GM23248 (cell line): ENCODE measurements around the gene LSMEM2.

Experiments
- EZH2 ChIP-seq: fragments of 200-600 bp; sonication (generic); IDR thresholded peaks from 2 replicates; pipeline ENCODE4 v1.6.1; 2018; ENCODE audit warnings: antibody characterized with exemption, mild to moderate bottlenecking; ENCODE audit not compliant: insufficient read depth, poor library complexity, severe bottlenecking
- EZH2phosphoT487 ChIP-seq: fragments of 200-600 bp; sonication (generic); IDR thresholded peaks from 2 replicates; pipeline ENCODE4 v1.6.1; 2018; ENCODE audit warnings: antibody characterized with exemption, moderate library complexity, mild to moderate bottlenecking, low read depth; ENCODE audit not compliant: insufficient read depth

GRCh38 chr3:50266017-50266416 lies 12.9 kb upstream of the LSMEM2 start:
- TF ChIP-seq EZH2 (no peak), EZH2phosphoT487 (no peak)
